Activated CD4-positive, alpha-beta T cell treated with anti-CD3 and anti-CD28 coated beads for 36 hours (primary cell): ENCODE results near the gene AGBL1. TPM values are rescaled to one million over a fixed set of nuclear protein-coding genes. Genes with fewer than 3 reads are reported as not detected.

ENCODE experiments used
- ATAC-seq: fragments of 200-7000 bp; cut with Tn5 transposase; one replicate; pipeline ENCODE4 v1.10.0; 2021; ENCODE audit warnings: mild to moderate bottlenecking, moderate library complexity
- CTCF ChIA-PET: fragments of 350-600 bp; sonication (Branson Sonifier 250); formaldehyde crosslinking; loops from one replicate; lab custom pipeline; 2021; ENCODE audit warnings: antibody characterized with exemption; lab: Charles Lee
- POLR2A ChIA-PET: fragments of 350-600 bp; sonication (Branson Sonifier 250); formaldehyde crosslinking; loops from one replicate; lab custom pipeline; 2021; ENCODE audit warnings: antibody characterized with exemption, inconsistent platforms; lab: Charles Lee
- DNase-seq: peaks from one replicate; pipeline ENCODE4 v3.0.0-alpha.2; 2020
- H3K27ac Mint-ChIP-seq: one replicate; pipeline ENCODE4 v1.8.0; 2021; ENCODE audit warnings: mixed read lengths
- H3K27me3 Mint-ChIP-seq: one replicate; pipeline ENCODE4 v1.8.0; 2021; ENCODE audit warnings: mixed read lengths
- H3K36me3 Mint-ChIP-seq: one replicate; pipeline ENCODE4 v1.8.0; 2021; ENCODE audit warnings: low read depth, mixed read lengths
- H3K4me1 Mint-ChIP-seq: one replicate; pipeline ENCODE4 v1.8.0; 2021; ENCODE audit warnings: mixed read lengths
- H3K4me3 Mint-ChIP-seq: one replicate; pipeline ENCODE4 v1.8.0; 2021; ENCODE audit warnings: mild to moderate bottlenecking, moderate library complexity, mixed read lengths
- H3K9me3 Mint-ChIP-seq: one replicate; pipeline ENCODE4 v1.8.0; 2021; ENCODE audit warnings: low read depth, mixed read lengths
- intact Hi-C, 2 experiments: fragments of 100-400 bp; cut with DNase I in 1 of 2; cut with micrococcal nuclease in 1 of 2; formaldehyde crosslinking; loops; one replicate each; pipeline versions ENCODE4 v1.14.2 to v1.15.1; 2022 to 2024; cut with DNase I, micrococcal nuclease
- total RNA-seq, 2 experiments: library from RNA; stranded (reverse); gene quantifications; one replicate each; pipeline ENCODE4 v1.2.3, GENCODE V29; 2021

AGBL1 gene
- total RNA-seq, 2 experiments from 2014 or later = 0.04 to 0.05 TPM

DNA sequence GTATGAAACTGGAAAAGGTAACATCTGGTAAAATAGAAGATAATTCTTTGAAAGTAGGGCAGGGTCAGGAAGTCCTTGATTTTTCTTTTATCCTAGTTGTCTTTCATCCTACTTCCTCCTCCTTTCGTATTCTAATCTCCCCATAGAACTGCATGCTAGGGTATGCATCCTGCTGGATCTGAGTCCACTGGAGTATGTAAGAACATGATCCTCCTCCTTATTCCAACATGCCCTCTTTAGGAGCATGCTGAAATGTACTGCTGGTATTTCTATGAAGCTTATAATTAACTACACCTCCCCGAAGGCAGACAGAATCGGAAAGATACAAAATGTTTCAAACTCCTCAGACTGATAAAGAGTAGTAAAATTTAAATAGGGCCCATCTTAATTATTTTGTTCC lies 493.8 kb downstream of the AGBL1 start:
- ATAC-seq = no peak
- Mint-ChIP-seq H3K9me3 (peaks cover 4% of the 10 kb centered on the region), H3K27me3 (no peaks in the 10 kb centered on the region)

GRCh38 chr15:86588413-86588812 lies 508.7 kb downstream of the AGBL1 start:
- Mint-ChIP-seq H3K4me3 (no peak overlapping the region), H3K27me3 (no peaks in the 10 kb centered on the region), H3K9me3 (peaks cover 7% of the 10 kb centered on the region), H3K36me3 (no peaks in the 10 kb centered on the region), H3K4me1 (no peaks in the 10 kb centered on the region), H3K27ac (no peak overlapping the region)
- ATAC-seq (no peak), DNase-seq (no peak)
- intact Hi-C loops = no loop called here
- ChIA-PET CTCF (interaction anchor here (0.8 kb wide), 1 partner anchor 411 kb away, joined by 3 read pairs; no protein-coding TSS in a partner anchor), POLR2A (no interaction called here)

More for the DNA sequence above, 493.8 kb downstream of the AGBL1 start:
- intact Hi-C loops = no loop called here
- Mint-ChIP-seq H3K4me3 (no peak overlapping the region), H3K27ac (no peak overlapping the region), H3K36me3 (no peaks in the 10 kb centered on the region), H3K4me1 (peaks cover 6% of the 10 kb centered on the region)
- CTCF ChIA-PET = no interaction called here
- POLR2A ChIA-PET = no interaction called here
- no peak for DNase-seq

- ChIA-PET CTCF (no interaction called here), POLR2A (no interaction called here)
- no peaks in the 10 kb centered on the region for H3K27me3 Mint-ChIP-seq
- no peaks in the 10 kb centered on the region for H3K4me1 Mint-ChIP-seq
- no peak overlapping the region for H3K27ac Mint-ChIP-seq
- intact Hi-C loops = no loop called here
- no peak overlapping the region for H3K4me3 Mint-ChIP-seq
- H3K9me3 Mint-ChIP-seq = peaks cover 7% of the 10 kb centered on the region
- DNase-seq = no peak
- no peak for ATAC-seq
- H3K36me3 Mint-ChIP-seq = no peaks in the 10 kb centered on the region
These were observed 510.8 kb downstream of the AGBL1 start for GRCh38 chr15:86590461-86590860.

DNA sequence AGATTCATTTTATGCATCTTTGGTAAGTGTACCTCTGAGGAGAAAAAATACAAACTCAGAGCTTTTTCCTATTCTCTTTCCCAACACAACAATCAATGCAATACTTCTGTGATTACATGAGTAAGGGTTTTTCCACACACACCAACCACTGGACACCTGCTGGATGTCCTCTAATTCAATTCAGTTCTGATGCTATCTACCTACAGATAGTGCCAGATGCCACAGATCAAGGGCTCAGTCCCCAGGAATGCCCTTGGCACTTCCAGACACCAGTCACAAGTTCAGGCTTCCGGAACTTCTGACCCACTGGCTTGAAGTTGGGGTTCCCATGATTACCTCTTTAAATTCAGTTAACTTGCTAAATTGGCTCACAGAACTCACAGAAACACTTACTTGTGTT lies 511.5 kb downstream of the AGBL1 start:
- no peak for DNase-seq
- intact Hi-C loops = no loop called here
- CTCF ChIA-PET = no interaction called here
- H3K27ac Mint-ChIP-seq = no peak overlapping the region
- no peaks in the 10 kb centered on the region for H3K36me3 Mint-ChIP-seq
- H3K9me3 Mint-ChIP-seq = peaks cover 7% of the 10 kb centered on the region
- ATAC-seq = no peak
- H3K4me1 Mint-ChIP-seq = no peaks in the 10 kb centered on the region
- no peak overlapping the region for H3K4me3 Mint-ChIP-seq
- POLR2A ChIA-PET = no interaction called here
- H3K27me3 Mint-ChIP-seq = no peaks in the 10 kb centered on the region

DNA sequence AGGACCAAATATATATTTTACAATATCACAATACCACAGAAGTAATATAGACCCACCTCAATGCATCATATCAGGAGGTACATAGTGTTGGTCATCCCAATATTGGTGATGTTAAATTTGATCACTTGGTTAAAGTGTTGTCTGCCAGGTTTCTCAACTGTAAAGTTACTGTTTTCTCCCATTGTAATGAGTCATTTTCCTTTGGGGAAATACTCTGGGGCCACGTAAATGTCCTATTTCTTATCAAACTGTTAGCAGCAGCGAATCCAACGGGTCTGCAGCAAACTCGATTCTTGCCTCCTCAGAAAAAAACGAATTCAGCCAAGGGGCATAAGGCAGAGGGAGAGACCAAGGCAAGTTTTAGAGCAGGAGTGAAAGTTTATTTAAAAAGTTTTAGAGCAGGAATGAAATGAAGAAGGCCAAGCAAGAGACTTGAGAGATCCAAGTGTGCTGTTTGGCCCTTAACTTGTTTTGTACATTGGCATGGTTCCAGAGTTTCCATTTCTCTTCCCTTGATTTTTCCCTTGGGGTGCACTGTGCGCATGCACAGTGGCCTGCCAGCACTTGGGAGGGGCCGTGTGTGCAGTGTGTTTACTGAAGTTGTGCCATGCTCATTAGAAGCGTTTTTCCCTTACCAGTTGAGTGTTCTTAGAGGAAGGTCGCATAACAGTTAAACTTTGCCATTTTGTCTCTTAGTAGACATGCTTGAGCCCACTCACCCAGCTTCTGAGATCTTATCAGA lies 512.5 kb downstream of the AGBL1 start:
- Mint-ChIP-seq H3K36me3 (no peaks in the 10 kb centered on the region), H3K27me3 (no peaks in the 10 kb centered on the region), H3K4me3 (no peak overlapping the region), H3K27ac (no peak overlapping the region), H3K4me1 (no peaks in the 10 kb centered on the region), H3K9me3 (peaks cover 7% of the 10 kb centered on the region)
- CTCF ChIA-PET = no interaction called here
- POLR2A ChIA-PET = no interaction called here
- intact Hi-C loops = no loop called here
- DNase-seq = no peak
- no peak for ATAC-seq

- ATAC-seq (no peak), DNase-seq (no peak)
- POLR2A ChIA-PET = no interaction called here
- no peak overlapping the region for H3K27ac Mint-ChIP-seq
- no peak overlapping the region for H3K4me3 Mint-ChIP-seq
- H3K4me1 Mint-ChIP-seq = no peaks in the 10 kb centered on the region
- no peaks in the 10 kb centered on the region for H3K36me3 Mint-ChIP-seq
- CTCF ChIA-PET = interaction anchor here (0.6 kb wide), 1 partner anchor 1320 kb away, joined by 3 read pairs; no protein-coding TSS in a partner anchor
- H3K27me3 Mint-ChIP-seq = no peaks in the 10 kb centered on the region
- peaks cover 4% of the 10 kb centered on the region for H3K9me3 Mint-ChIP-seq
- intact Hi-C loops = no loop called here
These were observed 516.1 kb downstream of the AGBL1 start for GRCh38 chr15:86595741-86596140.

DNA sequence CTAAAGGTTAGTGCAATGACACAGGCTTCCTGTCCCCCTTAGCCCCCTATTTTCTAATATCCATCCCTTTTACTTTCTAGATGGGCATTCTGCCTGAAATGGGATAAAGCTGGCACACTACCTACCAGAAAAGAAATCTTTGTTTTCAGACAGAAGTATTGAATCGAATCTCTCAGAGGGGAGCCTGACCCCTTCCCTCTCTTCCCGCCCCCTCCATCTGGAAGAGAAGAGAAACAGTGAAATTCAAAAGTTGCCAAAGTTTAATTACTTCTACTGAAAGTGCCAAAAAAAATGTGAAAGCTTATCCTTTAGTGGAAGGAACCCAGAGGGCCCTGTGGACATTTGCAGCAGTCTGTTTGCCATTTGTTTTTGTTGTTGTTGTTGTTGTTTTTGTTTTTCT lies 523.8 kb downstream of the AGBL1 start:
- Mint-ChIP-seq H3K4me3 (no peak overlapping the region), H3K36me3 (no peaks in the 10 kb centered on the region), H3K27me3 (peaks cover 3% of the 10 kb centered on the region), H3K4me1 (no peaks in the 10 kb centered on the region), H3K27ac (no peak overlapping the region), H3K9me3 (no peaks in the 10 kb centered on the region)
- CTCF ChIA-PET = no interaction called here
- POLR2A ChIA-PET = no interaction called here
- DNase-seq (no peak), ATAC-seq (no peak)
- intact Hi-C loops = no loop called here

GRCh38 chr15:86608461-86609205 lies 529.0 kb downstream of the AGBL1 start:
- H3K4me3 Mint-ChIP-seq = no peak overlapping the region
- H3K36me3 Mint-ChIP-seq = no peaks in the 10 kb centered on the region
- H3K9me3 Mint-ChIP-seq = no peaks in the 10 kb centered on the region
- intact Hi-C loops = no loop called here
- no peak for ATAC-seq
- no peak overlapping the region for H3K27ac Mint-ChIP-seq
- peaks cover 32% of the 10 kb centered on the region for H3K4me1 Mint-ChIP-seq
- no peak for DNase-seq
- H3K27me3 Mint-ChIP-seq = no peaks in the 10 kb centered on the region
- POLR2A ChIA-PET = no interaction called here
- CTCF ChIA-PET = interaction anchor here (0.6 kb wide), 2 partner anchors 31 to 45 kb away, joined by 3 to 4 read pairs; no protein-coding TSS in a partner anchor

GRCh38 chr15:86609275-86609674 lies 529.6 kb downstream of the AGBL1 start:
- CTCF ChIA-PET = interaction anchor here (0.6 kb wide), 2 partner anchors 31 to 44 kb away, joined by 3 to 4 read pairs; no protein-coding TSS in a partner anchor
- no peak for ATAC-seq

DNA sequence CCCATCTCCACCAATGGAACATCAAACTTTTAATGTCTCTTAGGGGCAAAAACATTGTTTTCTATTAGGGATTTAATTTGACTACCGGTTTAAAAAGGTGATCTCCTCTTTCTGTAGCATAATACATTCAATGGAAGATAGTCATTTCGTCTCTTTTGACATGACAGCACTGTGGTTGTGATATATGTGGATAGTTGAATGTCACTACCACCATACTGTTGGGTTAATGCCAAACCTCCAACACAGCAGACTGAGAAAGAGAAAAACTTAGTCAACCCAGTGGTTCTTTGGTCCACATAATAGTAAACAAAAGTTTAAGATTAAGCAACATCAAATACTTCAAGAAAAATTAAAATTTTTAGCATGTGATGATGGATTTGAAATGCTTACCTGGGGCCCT lies 530.4 kb downstream of the AGBL1 start:
- Mint-ChIP-seq H3K27me3 (no peaks in the 10 kb centered on the region), H3K9me3 (no peaks in the 10 kb centered on the region), H3K36me3 (no peaks in the 10 kb centered on the region), H3K27ac (no peak overlapping the region), H3K4me1 (peaks cover 40% of the 10 kb centered on the region), H3K4me3 (no peak overlapping the region)
- no peak for DNase-seq
- POLR2A ChIA-PET = no interaction called here
- peak; percentile 65 for ATAC-seq
- CTCF ChIA-PET = no interaction called here
- intact Hi-C loops = loop anchor here in 1 of 2 experiments (2.0 kb wide), 1 partner anchor 39 kb away; no protein-coding TSS in a partner anchor

More at GRCh38 chr15:86609275-86609674, 529.6 kb downstream of the AGBL1 start:
- no peak for DNase-seq
- intact Hi-C loops = no loop called here
- POLR2A ChIA-PET = no interaction called here
- Mint-ChIP-seq H3K36me3 (no peaks in the 10 kb centered on the region), H3K4me1 (peaks cover 32% of the 10 kb centered on the region), H3K4me3 (no peak overlapping the region), H3K27ac (no peak overlapping the region), H3K27me3 (no peaks in the 10 kb centered on the region), H3K9me3 (no peaks in the 10 kb centered on the region)

- H3K4me3 Mint-ChIP-seq = no peak overlapping the region
- ChIA-PET CTCF (interaction anchor here (0.6 to 1.8 kb wide), 3 partner anchors 13 to 308 kb away, joined by 3 to 7 read pairs (median 3); no protein-coding TSS in a partner anchor), POLR2A (no interaction called here)
- intact Hi-C loops = loop anchor here (1.0 to 2.0 kb wide), 2 partner anchors 36 to 37 kb away; no protein-coding TSS in a partner anchor
- no peaks in the 10 kb centered on the region for H3K36me3 Mint-ChIP-seq
- peaks cover 54% of the 10 kb centered on the region for H3K4me1 Mint-ChIP-seq
- H3K9me3 Mint-ChIP-seq = no peaks in the 10 kb centered on the region
- H3K27ac Mint-ChIP-seq = no peak overlapping the region
- no peaks in the 10 kb centered on the region for H3K27me3 Mint-ChIP-seq
- peak; percentile 86 for ATAC-seq
- DNase-seq = peak; percentile 37
These were observed 531.9 kb downstream of the AGBL1 start for GRCh38 chr15:86611417-86612040.
